Measurements from ENCODE around the gene HIGD1A.

- TF ChIP-seq, protein P1, sequence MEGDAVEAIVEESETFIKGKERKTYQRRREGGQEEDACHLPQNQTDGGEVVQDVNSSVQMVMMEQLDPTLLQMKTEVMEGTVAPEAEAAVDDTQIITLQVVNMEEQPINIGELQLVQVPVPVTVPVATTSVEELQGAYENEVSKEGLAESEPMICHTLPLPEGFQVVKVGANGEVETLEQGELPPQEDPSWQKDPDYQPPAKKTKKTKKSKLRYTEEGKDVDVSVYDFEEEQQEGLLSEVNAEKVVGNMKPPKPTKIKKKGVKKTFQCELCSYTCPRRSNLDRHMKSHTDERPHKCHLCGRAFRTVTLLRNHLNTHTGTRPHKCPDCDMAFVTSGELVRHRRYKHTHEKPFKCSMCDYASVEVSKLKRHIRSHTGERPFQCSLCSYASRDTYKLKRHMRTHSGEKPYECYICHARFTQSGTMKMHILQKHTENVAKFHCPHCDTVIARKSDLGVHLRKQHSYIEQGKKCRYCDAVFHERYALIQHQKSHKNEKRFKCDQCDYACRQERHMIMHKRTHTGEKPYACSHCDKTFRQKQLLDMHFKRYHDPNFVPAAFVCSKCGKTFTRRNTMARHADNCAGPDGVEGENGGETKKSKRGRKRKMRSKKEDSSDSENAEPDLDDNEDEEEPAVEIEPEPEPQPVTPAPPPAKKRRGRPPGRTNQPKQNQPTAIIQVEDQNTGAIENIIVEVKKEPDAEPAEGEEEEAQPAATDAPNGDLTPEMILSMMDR (IDR thresholded peaks at IDR 0.05): no peak
- no peak for TF ChIP-seq POLR2A (IDR thresholded peaks at IDR 0.05)
Observed at GRCh38 chr3:42800251-42800650, 4.0 kb downstream of the HIGD1A start.

All from lower leg skin (tissue), 3 donors.